HepG2 (cell line): ENCODE results near the gene TCF25. TPM values are rescaled to one million over a fixed set of nuclear protein-coding genes. Genes with fewer than 3 reads are reported as not detected.

Experiments
- ARID2 ChIP-seq: sonication (generic); formaldehyde crosslinking; IDR thresholded peaks from 2 replicates; pipeline ENCODE4 v1.8.1; 2022; ENCODE audit warnings: mild to moderate bottlenecking, missing genetic modification reagents, borderline replicate concordance
- CAMTA2 ChIP-seq: sonication (generic); formaldehyde crosslinking; IDR thresholded peaks from 2 replicates; pipeline ENCODE4 v1.4.0; 2020; ENCODE audit warnings: mild to moderate bottlenecking, missing genetic modification reagents, borderline replicate concordance
- CCDC6 ChIP-seq: sonication (generic); formaldehyde crosslinking; IDR thresholded peaks from 2 replicates; pipeline ENCODE4 v1.8.1; 2022; ENCODE audit warnings: mild to moderate bottlenecking, missing genetic modification reagents, moderate library complexity
- CENPX ChIP-seq: sonication (generic); formaldehyde crosslinking; IDR thresholded peaks from 2 replicates; pipeline ENCODE4 v1.9.0; 2021; ENCODE audit warnings: mild to moderate bottlenecking, missing genetic modification reagents, moderate library complexity
- CHCHD3 ChIP-seq: sonication (generic); formaldehyde crosslinking; IDR thresholded peaks from 2 replicates; pipeline ENCODE4 v1.8.0; 2022; ENCODE audit warnings: mild to moderate bottlenecking, missing genetic modification reagents, moderate library complexity
- DNMT1 ChIP-seq: sonication (generic); formaldehyde crosslinking; IDR thresholded peaks from 2 replicates; pipeline ENCODE4 v1.5.1; 2020; ENCODE audit warnings: mild to moderate bottlenecking, missing genetic modification reagents
- EP300 ChIP-seq, 3 experiments: sonication (generic) in 1 of 3; formaldehyde crosslinking in 1 of 3; IDR thresholded peaks; 2 replicates each; pipeline versions ENCODE4 v1.5.1 to v1.6.1; 2011 to 2020; ENCODE audit warnings: low read depth in 2 of 3, low read length in 2 of 3, borderline replicate concordance in 1 of 3, improper control_type of control experiment in 1 of 3, mild to moderate bottlenecking in 1 of 3, missing genetic modification reagents in 1 of 3, moderate library complexity in 1 of 3
- FOXK1 ChIP-seq: sonication (generic); formaldehyde crosslinking; IDR thresholded peaks from 2 replicates; pipeline ENCODE4 v1.4.0; 2020; ENCODE audit warnings: low read depth, missing genetic modification reagents, borderline replicate concordance
- GTF3A ChIP-seq: sonication (generic); formaldehyde crosslinking; conservative IDR thresholded peaks from 2 replicates; pipeline ENCODE4 v1.4.0; 2020; ENCODE audit warnings: mild to moderate bottlenecking, missing genetic modification reagents
- HOXD1 ChIP-seq: sonication (generic); formaldehyde crosslinking; IDR thresholded peaks from 2 replicates; pipeline ENCODE4 v1.5.0; 2020; ENCODE audit warnings: missing genetic modification reagents
- IKZF4 ChIP-seq: sonication (generic); formaldehyde crosslinking; IDR thresholded peaks from 2 replicates; pipeline ENCODE4 v1.5.1; 2020; ENCODE audit warnings: borderline replicate concordance, mild to moderate bottlenecking, low read depth, missing genetic modification reagents; ENCODE audit errors: not compliant biosample characterization
- MAFF ChIP-seq: IDR thresholded peaks from 2 replicates; pipeline ENCODE4 v1.6.1; 2011; ENCODE audit warnings: low read depth, low read length, improper control_type of control experiment
- MAFK ChIP-seq, 2 experiments: IDR thresholded peaks in 1 of 2; conservative IDR thresholded peaks in 1 of 2; 2 replicates each; pipeline ENCODE4 v1.6.1; 2011; ENCODE audit warnings: improper control_type of control experiment in 2 of 2, low read length in 2 of 2
- NR2F1 ChIP-seq, 2 experiments: fragments of 450-650 bp in 1 of 2; formaldehyde crosslinking in 1 of 2; IDR thresholded peaks; 2 replicates each; pipeline versions ENCODE4 v1.5.0 to v1.6.1; 2016 to 2020; ENCODE audit warnings: mild to moderate bottlenecking in 1 of 2, missing compliant biosample characterization in 1 of 2, missing genetic modification reagents in 1 of 2, moderate library complexity in 1 of 2
- YEATS2 ChIP-seq: sonication (generic); formaldehyde crosslinking; IDR thresholded peaks from 2 replicates; pipeline ENCODE4 v1.4.0; 2020; ENCODE audit warnings: missing genetic modification reagents, borderline replicate concordance
- ZBTB7B ChIP-seq: sonication (generic); formaldehyde crosslinking; IDR thresholded peaks from 2 replicates; pipeline ENCODE4 v1.4.0; 2020; ENCODE audit warnings: missing genetic modification reagents
- ZBTB8A ChIP-seq: sonication (generic); formaldehyde crosslinking; IDR thresholded peaks from 2 replicates; pipeline ENCODE4 v1.4.0; 2020; ENCODE audit warnings: mild to moderate bottlenecking, low read depth, missing genetic modification reagents, borderline replicate concordance
- ZC3H4 ChIP-seq: sonication (generic); formaldehyde crosslinking; IDR thresholded peaks from 2 replicates; pipeline ENCODE4 v1.4.0; 2020; ENCODE audit warnings: missing genetic modification reagents, borderline replicate concordance
- ZFP41 ChIP-seq: sonication (generic); formaldehyde crosslinking; IDR thresholded peaks from 2 replicates; pipeline ENCODE4 v1.4.0; 2020; ENCODE audit warnings: mild to moderate bottlenecking, missing genetic modification reagents, borderline replicate concordance
- ZMYM3 ChIP-seq: sonication (generic); formaldehyde crosslinking; IDR thresholded peaks from 2 replicates; pipeline ENCODE4 v1.5.1; 2020; ENCODE audit warnings: mild to moderate bottlenecking, missing genetic modification reagents
- ZNF317 ChIP-seq: sonication (generic); formaldehyde crosslinking; IDR thresholded peaks from 2 replicates; pipeline ENCODE4 v1.5.0; 2020; ENCODE audit warnings: mild to moderate bottlenecking, missing genetic modification reagents
- ZNF546 ChIP-seq: sonication (generic); formaldehyde crosslinking; conservative IDR thresholded peaks from 2 replicates; pipeline ENCODE4 v1.8.1; 2023; ENCODE audit warnings: mild to moderate bottlenecking, missing genetic modification reagents
- ZNF567 ChIP-seq: sonication (generic); formaldehyde crosslinking; IDR thresholded peaks from 2 replicates; pipeline ENCODE4 v1.8.1; 2023; ENCODE audit warnings: mild to moderate bottlenecking, missing genetic modification reagents, borderline replicate concordance
- ZNF891 ChIP-seq: sonication (generic); formaldehyde crosslinking; IDR thresholded peaks from 2 replicates; pipeline ENCODE4 v1.5.0; 2020; ENCODE audit warnings: mild to moderate bottlenecking, missing genetic modification reagents
- ZSCAN20 ChIP-seq: sonication (generic); formaldehyde crosslinking; IDR thresholded peaks from 2 replicates; pipeline ENCODE4 v1.4.0; 2020; ENCODE audit warnings: missing genetic modification reagents, mild to moderate bottlenecking, borderline replicate concordance
- ZSCAN30 ChIP-seq: sonication (generic); formaldehyde crosslinking; IDR thresholded peaks from 2 replicates; pipeline ENCODE4 v1.5.0; 2020; ENCODE audit warnings: mild to moderate bottlenecking, missing genetic modification reagents
- polyA plus RNA-seq, 8 experiments: library from polyadenylated mRNA; depleted of rRNA in 3 of 8; stranded (reverse) in 7 of 8; unstranded in 1 of 8; fragments of >200 nt; fragmentation: Illumina TruSeq in 4 of 8; extraction: Trizol in 4 of 8; gene quantifications; 2 replicates each; pipeline versions ENCODE4 v1.2.1 to v1.2.3, GENCODE V29; 2011 to 2016; ENCODE audit warnings: low read depth in 4 of 8, missing spikeins in 1 of 8, mixed read lengths in 1 of 8; ENCODE audit not compliant: insufficient read depth in 1 of 8
- total RNA-seq, 5 experiments: library from RNA; depleted of rRNA; stranded (reverse); fragments of >200 nt; fragmentation: Illumina TruSeq; extraction: Trizol; gene quantifications; 2 replicates each; pipeline ENCODE4 v1.2.3, GENCODE V29; 2016; ENCODE audit warnings: low read depth in 1 of 5
- TF ChIP-seq, protein P1 (sequence below): sonication (generic); formaldehyde crosslinking; IDR thresholded peaks from 2 replicates; pipeline ENCODE4 v1.5.0; 2020; ENCODE audit warnings: mild to moderate bottlenecking, missing genetic modification reagents, borderline replicate concordance

TCF25 gene
- total and polyA plus RNA-seq, 2 of the 13 experiments (the other 11 are each of a cell fraction or from before 2014, with no cell fraction given): 138 to 206 TPM

DNA sequence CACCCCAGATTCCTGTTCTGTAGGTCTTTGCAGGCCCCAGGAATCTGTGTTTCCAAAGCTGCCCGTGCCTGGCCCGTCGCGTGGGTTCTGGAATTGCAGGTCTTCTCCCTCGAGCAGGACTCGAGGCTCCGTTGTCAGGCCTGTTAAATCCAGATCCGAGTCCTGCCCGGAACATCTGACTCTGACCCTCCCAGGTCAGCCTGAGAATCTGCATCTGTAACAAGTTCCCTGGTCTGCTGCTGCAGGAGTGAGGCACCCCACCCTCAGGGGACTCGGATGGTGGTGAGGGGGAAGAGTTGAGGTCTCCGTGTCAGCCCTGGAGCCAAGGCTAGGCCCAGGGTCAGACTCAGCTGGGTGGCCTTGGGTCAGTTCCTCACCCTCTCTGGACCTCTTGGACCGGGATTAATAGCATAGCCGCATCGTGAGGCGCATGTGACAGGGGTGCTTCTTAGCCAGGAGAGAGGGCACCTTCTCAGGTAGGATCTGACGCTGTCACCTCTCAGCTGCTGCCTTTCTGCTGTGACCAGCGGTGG lies 36.3 kb upstream of the TCF25 start (continued):
- peak; percentile 28 for TF ChIP-seq IKZF4 (CRISPR knock-in tag)
- no peak for TF ChIP-seq HOXD1 (CRISPR knock-in tag)
- no peak for TF ChIP-seq ZBTB7B (CRISPR knock-in tag)
- TF ChIP-seq, protein P1, sequence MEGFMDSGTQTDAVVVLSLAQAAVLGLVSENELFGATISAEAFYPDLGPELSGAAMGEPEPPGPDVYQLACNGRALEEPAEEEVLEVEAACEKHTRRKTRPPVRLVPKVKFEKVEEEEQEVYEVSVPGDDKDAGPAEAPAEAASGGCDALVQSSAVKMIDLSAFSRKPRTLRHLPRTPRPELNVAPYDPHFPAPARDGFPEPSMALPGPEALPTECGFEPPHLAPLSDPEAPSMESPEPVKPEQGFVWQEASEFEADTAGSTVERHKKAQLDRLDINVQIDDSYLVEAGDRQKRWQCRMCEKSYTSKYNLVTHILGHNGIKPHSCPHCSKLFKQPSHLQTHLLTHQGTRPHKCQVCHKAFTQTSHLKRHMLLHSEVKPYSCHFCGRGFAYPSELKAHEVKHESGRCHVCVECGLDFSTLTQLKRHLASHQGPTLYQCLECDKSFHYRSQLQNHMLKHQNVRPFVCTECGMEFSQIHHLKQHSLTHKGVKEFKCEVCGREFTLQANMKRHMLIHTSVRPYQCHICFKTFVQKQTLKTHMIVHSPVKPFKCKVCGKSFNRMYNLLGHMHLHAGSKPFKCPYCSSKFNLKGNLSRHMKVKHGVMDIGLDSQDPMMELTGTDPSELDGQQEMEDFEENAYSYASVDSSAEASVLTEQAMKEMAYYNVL (CRISPR knock-in tag): no peak
- no peak for TF ChIP-seq DNMT1 (CRISPR knock-in tag)
- no peak for TF ChIP-seq NR2F1 (CRISPR knock-in tag; IDR thresholded peaks at IDR 0.05)
- no peak for TF ChIP-seq CCDC6
- 0 out of 2 replicates have a peak, but pooled peaks have one; percentile 18 for TF ChIP-seq ZC3H4 (CRISPR knock-in tag)
- TF ChIP-seq ZSCAN20 (CRISPR knock-in tag): no peak
- no peak for TF ChIP-seq ZBTB8A (CRISPR knock-in tag)
- no peak for TF ChIP-seq ZNF317 (CRISPR knock-in tag)
- TF ChIP-seq EP300 (IDR thresholded peaks at IDR 0.05; ENCODE audit: low read depth in 2 of 2, low read length in 2 of 2): no peak
- TF ChIP-seq EP300 (CRISPR knock-in tag; IDR thresholded peaks at IDR 0.05; ENCODE audit: borderline replicate concordance): peak; percentile 37; the same call in 1 of the 2 replicates
- TF ChIP-seq ARID2 (CRISPR knock-in tag): no peak
- peak; percentile 19; the same call in 1 of the 2 replicates for TF ChIP-seq ZNF891 (CRISPR knock-in tag)
- 0 out of 2 replicates have a peak, but pooled peaks have one; percentile 12 for TF ChIP-seq ZNF546
- no peak for TF ChIP-seq GTF3A (CRISPR knock-in tag)
- no peak for TF ChIP-seq CHCHD3
- no peak for TF ChIP-seq YEATS2
- TF ChIP-seq ZNF567 (CRISPR knock-in tag): 0 out of 2 replicates have a peak, but pooled peaks have one; percentile 37
- TF ChIP-seq MAFF: no peak
- TF ChIP-seq ZMYM3 (CRISPR knock-in tag): peak; percentile 54
- no peak for TF ChIP-seq FOXK1 (CRISPR knock-in tag)
- TF ChIP-seq CENPX (CRISPR knock-in tag): no peak
- no peak for TF ChIP-seq ZSCAN30 (CRISPR knock-in tag)
- TF ChIP-seq CAMTA2 (CRISPR knock-in tag): no peak
- TF ChIP-seq ZFP41 (CRISPR knock-in tag): 0 out of 2 replicates have a peak, but pooled peaks have one; percentile 19
- TF ChIP-seq MAFK (conservative IDR thresholded peaks at IDR 0.05 in 1 of 2, IDR thresholded peaks at IDR 0.05 in 1 of 2; ENCODE audit: low read length in 2 of 2): no peak
